Adrenal gland (tissue), 12 donors: Measurements from ENCODE around the gene TRPV4. TPM values are rescaled to one million over a fixed set of nuclear protein-coding genes. Genes with fewer than 3 reads are reported as not detected.

Source experiments
- DNase-seq, 7 donors: peaks; one replicate each; pipeline ENCODE4 v3.0.0-alpha.2; 2019 to 2020
- H3K27ac ChIP-seq, 5 donors: fragments of 200-600 bp; sonication (generic) in 4 of 5; 1 replicate in 3 of 5; 2 replicates in 2 of 5; pipeline versions ENCODE4 v1.5.1 to v1.8.0; 2016 to 2020; ENCODE audit warnings: mild to moderate bottlenecking in 1 of 5
- H3K27me3 ChIP-seq: fragments of 200-600 bp; 2 replicates; pipeline ENCODE4 v1.8.0; 2021
- H3K36me3 ChIP-seq, 2 donors: fragments of 200-600 bp; replicated peaks in 1 of 2; 1 replicate in 1 of 2; 2 replicates in 1 of 2; pipeline versions ENCODE4 v1.5.1 to v1.8.0; 2018 to 2022
- H3K4me1 ChIP-seq, 2 donors: fragments of 200-600 bp; replicated peaks in 1 of 2; 1 replicate in 1 of 2; 2 replicates in 1 of 2; pipeline versions ENCODE4 v1.5.1 to v1.8.0; 2018 to 2021
- H3K4me3 ChIP-seq, 4 donors: fragments of 200-600 bp; sonication (generic) in 3 of 4; one replicate each; pipeline ENCODE4 v1.5.1; 2016 to 2018
- H3K9me3 ChIP-seq, 3 donors: fragments of 200-600 bp; sonication (generic) in 1 of 3; replicated peaks in 1 of 3; 1 replicate in 2 of 3; 2 replicates in 1 of 3; pipeline versions ENCODE4 v1.5.1 to v1.8.0; 2016 to 2021
- CTCF ChIP-seq, 6 experiments: fragments of 450-650 bp in 4 of 6; fragments of 200-600 bp in 2 of 6; sonication (generic) in 1 of 6; IDR thresholded peaks; 1 replicate in 5 of 6; 2 replicates in 1 of 6; pipeline versions ENCODE4 v1.5.1 to v1.8.0; 2016 to 2021; ENCODE audit warnings: antibody characterized with exemption in 6 of 6, mild to moderate bottlenecking in 2 of 6, moderate library complexity in 1 of 6
- POLR2A ChIP-seq, 2 donors: fragments of 450-650 bp; IDR thresholded peaks; one replicate each; pipeline ENCODE4 v1.6.1; 2017; ENCODE audit warnings: antibody characterized with exemption in 2 of 2, mild to moderate bottlenecking in 2 of 2, moderate library complexity in 1 of 2
- WGBS, 4 donors: extraction: QIAGEN DNeasy Blood & Tissue Kit in 2 of 4; methylation state at CpG; one replicate each; pipeline versions ENCODE4 v1.1.5 to v1.1.7; 2013 to 2017; 5-methylcytosine and 5-hydroxymethylcytosine counted together
- intact Hi-C, 2 donors: fragments of 100-400 bp; cut with DNase I; formaldehyde crosslinking; loops; one replicate each; pipeline versions ENCODE4 v1.14.1 to v1.15.0; 2022 to 2023
- polyA plus RNA-seq, 3 donors: library from polyadenylated mRNA; stranded (reverse); fragments of 200-250 nt in 2 of 3; fragments of 350-450 nt in 1 of 3; fragmentation: Illumina TruSeq in 1 of 3; extraction: RNeasy Lipid Tissue Mini Kit (QIAGEN cat#74804) in 1 of 3; gene quantifications; one replicate each; pipeline ENCODE4 v1.2.3, GENCODE V29; 2013 to 2014
- total RNA-seq, 9 donors: library from RNA; depleted of rRNA in 4 of 9; stranded (reverse); fragments of >200 nt in 4 of 9; fragments of 120-200 nt in 1 of 9; fragmentation: NEBNext Ultra II Directional in 1 of 9; extraction: Animal tissue kit (Norgen Biotek cat#: 25700) in 1 of 9; gene quantifications; one replicate each; pipeline versions ENCODE4 v1.1.0 to v1.2.4, GENCODE V29; 2013 to 2023
- donor health status: healthy with polysubstance abuse.
- donor health status: Bipolar disorder and iron deficiency.
- donor health status: DM: yes; HTN: yes; CAD: no.
- donor health status: DM: no; HTN: no; CAD: no.
- donor health status: DM: no; HTN: no; CAD: no.
- donor health status: DM: yes; HTN: yes; CAD: no.

Gene TRPV4
- total and polyA plus RNA-seq, 12 donors, result 0.30 to 5.9 (median 1.4) TPM

- TF ChIP-seq POLR2A (IDR thresholded peaks at IDR 0.05) (no peak), CTCF (IDR thresholded peaks at IDR 0.05) (peak in 1 of 6 experiments; percentile 16)
- no peaks in the 10 kb centered on the region for H3K36me3 ChIP-seq
- intact Hi-C loops, result loop anchor here (5.0 to 10.0 kb wide), 3 partner anchors 55 to 347 kb away; no protein-coding TSS in a partner anchor
- no peaks in the 10 kb centered on the region for H3K9me3 ChIP-seq
- no peak overlapping the region for H3K4me3 ChIP-seq
- WGBS, 4 donors, result 75 to 84% (median 79%) methylated on average over 11 to 17 of the region's 17 CpGs
- peak overlapping the region in 2 of 5 donors; percentile 8 to 46 for H3K27ac ChIP-seq
- H3K4me1 ChIP-seq, result peaks cover 0 to 20% of the 10 kb centered on the region in 2 donors
- H3K27me3 ChIP-seq, result no peaks in the 10 kb centered on the region
- peak in 4 of 7 donors; percentile 14 to 55 (median 23) for DNase-seq
These were observed 61.2 kb downstream of the TRPV4 start for GRCh38 chr12:109771746-109772621.

GRCh38 chr12:109770861-109771670, 62.1 kb downstream of the TRPV4 start:
- Histone ChIP-seq H3K9me3 (no peaks in the 10 kb centered on the region), H3K27me3 (no peaks in the 10 kb centered on the region), H3K4me3 (no peak overlapping the region), H3K36me3 (no peaks in the 10 kb centered on the region), H3K27ac (peak overlapping the region in 2 of 5 donors; percentile 12 to 45), H3K4me1 (peaks cover 0 to 20% of the 10 kb centered on the region in 2 donors)
- peak in 5 of 7 donors; percentile 12 to 50 (median 17) for DNase-seq
- no peak for TF ChIP-seq POLR2A (IDR thresholded peaks at IDR 0.05)
- TF ChIP-seq CTCF (IDR thresholded peaks at IDR 0.05), result no peak
- intact Hi-C loops, result loop anchor here (5.0 to 10.0 kb wide), 3 partner anchors 54 to 346 kb away; no protein-coding TSS in a partner anchor
- 70 to 84% (median 79%) methylated on average over 13 to 17 of the region's 17 CpGs for WGBS, 4 donors

GRCh38 chr12:109770104-109770860, 62.9 kb downstream of the TRPV4 start:
- Histone ChIP-seq H3K27ac (peak overlapping the region in 2 of 5 donors; percentile 35 to 45), H3K9me3 (no peaks in the 10 kb centered on the region), H3K4me1 (peaks cover 0 to 20% of the 10 kb centered on the region in 2 donors), H3K27me3 (no peaks in the 10 kb centered on the region), H3K4me3 (no peak overlapping the region), H3K36me3 (no peaks in the 10 kb centered on the region)
- TF ChIP-seq POLR2A (IDR thresholded peaks at IDR 0.05) (no peak), CTCF (IDR thresholded peaks at IDR 0.05) (no peak)
- DNase-seq, result peak in 5 of 7 donors; percentile 13 to 52 (median 16)
- WGBS, 4 donors, result 52 to 65% (median 61%) methylated on average over 16 of the region's 16 CpGs
- intact Hi-C loops, result loop anchor here (5.0 to 10.0 kb wide), 3 partner anchors 53 to 345 kb away; no protein-coding TSS in a partner anchor
